ENCODE measurements around the gene KRTAP4-1.
"Not testable (repeated sequence)": the region's sequence is repeated elsewhere in the genome, so short reads cannot be mapped to it uniquely, and the experiment has no call there.

KRTAP4-1 gene

GRCh38 chr17:41150026-41150425 lies 34.7 kb downstream of the KRTAP4-1 start:
- DNase-seq (ENCODE audit: insufficient read length, low spot score) (no peak), FAIRE-seq (no peak)
- no peak for TF ChIP-seq POLR2A (IDR thresholded peaks at IDR 0.05; ENCODE audit: low read depth, low read length)

DNA sequence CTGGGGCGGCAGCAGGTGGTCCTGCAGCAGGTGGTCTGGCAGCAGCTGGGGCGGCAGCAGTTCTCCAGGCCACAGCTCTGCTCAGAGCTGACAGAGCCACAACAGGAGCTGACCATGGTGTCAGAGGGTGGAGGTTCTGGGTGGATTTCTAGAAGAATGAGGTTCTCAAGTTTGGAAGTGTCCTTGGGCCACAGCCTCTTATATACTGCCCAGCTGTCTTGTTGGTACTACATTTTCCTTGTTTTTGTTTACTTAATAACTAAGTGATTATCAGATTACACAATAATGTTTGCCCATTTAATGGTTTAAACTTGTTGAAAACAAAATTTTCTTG lies 35.1 kb downstream of the KRTAP4-1 start, which contains the start of gene KRTAP4-5:
TSS of gene KRTAP4-5 (minus strand) at position 174 of the 334 bp plus-strand sequence. CDS start at position 116, 58 bp downstream.
- no peak for TF ChIP-seq POLR2A (IDR thresholded peaks at IDR 0.05; ENCODE audit: low read depth, low read length)
- FAIRE-seq (no peak), DNase-seq (ENCODE audit: insufficient read length, low spot score) (no peak)

DNA sequence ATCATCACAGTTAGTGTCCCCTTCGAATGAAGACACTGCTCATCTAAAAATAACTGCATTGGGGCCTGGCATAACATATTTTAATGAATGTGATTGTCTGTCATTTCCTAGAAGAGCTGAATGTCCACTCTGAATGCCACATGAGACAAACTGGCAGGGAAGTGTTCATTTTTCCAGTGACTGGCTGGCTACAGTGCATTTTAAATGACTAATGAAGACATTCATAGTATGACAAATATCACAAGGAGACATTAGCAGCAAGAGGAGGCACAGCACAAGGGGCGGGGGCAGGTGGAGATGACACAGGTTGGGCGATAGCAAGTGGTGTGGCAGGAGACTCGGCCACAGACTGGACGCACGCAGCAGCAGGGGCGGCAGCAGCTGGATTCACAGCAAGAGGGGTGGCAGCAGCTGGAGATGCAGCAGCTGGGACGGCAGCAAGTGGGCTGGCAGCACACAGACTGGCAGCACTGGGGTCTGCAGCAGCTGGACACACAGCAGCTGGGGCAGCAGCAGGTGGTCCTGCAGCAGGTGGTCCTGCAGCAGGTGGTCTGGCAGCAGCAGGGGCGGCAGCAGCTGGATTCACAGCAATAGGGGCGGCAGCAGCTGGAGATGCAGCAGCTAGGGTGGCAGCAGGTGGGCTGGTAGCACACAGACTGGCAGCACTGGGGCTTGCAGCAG lies 35.6 kb downstream of the KRTAP4-1 start:
- not testable (repeated sequence) for DNase-seq (ENCODE audit: insufficient read length, low spot score); FAIRE-seq

DNA sequence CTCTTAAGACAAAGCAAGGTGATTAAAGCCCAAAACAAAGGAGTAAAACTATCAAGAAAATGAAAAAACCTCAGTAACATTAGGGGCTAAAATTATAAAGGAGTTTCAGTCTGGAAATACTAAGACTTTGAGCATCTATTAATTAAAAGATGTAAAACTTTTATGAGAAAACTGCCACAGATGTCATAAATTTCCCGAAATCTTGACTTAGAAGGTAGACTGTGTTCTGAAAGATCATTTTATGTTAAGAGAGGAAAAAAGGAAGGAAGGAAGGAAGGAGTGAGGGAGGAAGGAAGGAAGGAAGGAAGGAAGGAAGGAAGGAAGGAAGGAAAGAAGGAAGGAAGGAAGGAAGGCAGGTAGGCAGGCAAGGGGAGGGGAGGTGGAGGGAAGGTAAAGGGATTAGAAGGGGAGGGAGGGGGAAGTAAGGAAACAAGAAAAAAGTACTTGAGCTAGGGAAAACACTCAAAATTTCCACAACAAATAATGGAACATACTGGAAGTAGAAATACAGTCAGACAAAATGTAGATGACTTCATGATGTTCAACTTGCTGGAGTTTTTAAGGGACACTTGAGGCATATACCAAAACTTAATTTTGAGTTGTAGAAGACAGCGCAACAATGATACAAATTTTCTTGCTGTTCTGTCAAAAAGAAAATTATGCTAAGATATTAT lies 37.0 kb downstream of the KRTAP4-1 start:
- no peak for DNase-seq (ENCODE audit: insufficient read length, low spot score)
- TF ChIP-seq POLR2A (IDR thresholded peaks at IDR 0.05; ENCODE audit: low read depth, low read length): no peak
- no peak for FAIRE-seq

DNA sequence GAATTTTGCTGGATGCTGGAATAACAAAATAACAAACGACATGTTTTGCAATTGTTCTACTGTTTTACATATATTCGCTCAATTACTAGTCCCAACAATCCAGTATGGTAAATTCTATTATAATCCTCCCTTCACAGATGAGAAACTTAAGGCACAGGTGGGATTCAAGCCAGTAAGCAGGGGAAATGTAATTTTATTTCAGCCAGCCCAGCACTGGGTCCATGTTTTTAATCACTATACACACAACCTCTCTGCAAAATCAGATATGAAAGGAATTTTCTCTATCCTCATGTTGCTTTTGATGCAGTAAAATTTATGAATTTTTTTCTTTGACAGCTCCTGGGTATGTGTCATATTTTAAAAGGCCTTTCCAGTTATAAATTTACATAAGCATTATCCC lies 39.5 kb downstream of the KRTAP4-1 start:
- no peak for DNase-seq (ENCODE audit: insufficient read length, low spot score)
- no peak for TF ChIP-seq POLR2A (IDR thresholded peaks at IDR 0.05; ENCODE audit: low read depth, low read length)
- no peak for FAIRE-seq

DNA sequence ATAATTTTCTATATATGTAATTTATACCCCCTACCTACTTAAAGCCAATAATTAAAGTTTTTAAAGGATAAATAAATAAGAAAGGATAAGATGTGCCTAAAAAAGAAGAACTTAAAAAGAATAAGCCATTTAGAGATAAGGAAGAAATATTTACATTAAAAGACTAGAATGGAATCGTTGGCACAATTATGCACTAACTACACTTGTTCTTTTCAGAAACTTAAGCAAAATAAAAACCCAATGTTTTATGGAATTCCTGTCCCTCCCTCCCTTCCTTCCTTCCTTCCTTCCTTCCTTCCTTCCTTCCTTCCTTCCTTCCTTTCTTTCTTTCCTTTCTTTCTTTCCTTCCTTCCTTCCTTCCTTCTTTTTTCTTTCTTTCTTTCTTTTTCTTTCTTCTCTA lies 39.9 kb downstream of the KRTAP4-1 start:
- TF ChIP-seq POLR2A (IDR thresholded peaks at IDR 0.05; ENCODE audit: low read depth, low read length): no peak
- no peak for DNase-seq (ENCODE audit: insufficient read length, low spot score)
- FAIRE-seq: no peak

GRCh38 chr17:41141361-41141760 lies 43.4 kb downstream of the KRTAP4-1 start:
- TF ChIP-seq POLR2A (IDR thresholded peaks at IDR 0.05; ENCODE audit: low read depth, low read length): no peak
- FAIRE-seq: no peak
- DNase-seq (ENCODE audit: insufficient read length, low spot score): no peak

DNA sequence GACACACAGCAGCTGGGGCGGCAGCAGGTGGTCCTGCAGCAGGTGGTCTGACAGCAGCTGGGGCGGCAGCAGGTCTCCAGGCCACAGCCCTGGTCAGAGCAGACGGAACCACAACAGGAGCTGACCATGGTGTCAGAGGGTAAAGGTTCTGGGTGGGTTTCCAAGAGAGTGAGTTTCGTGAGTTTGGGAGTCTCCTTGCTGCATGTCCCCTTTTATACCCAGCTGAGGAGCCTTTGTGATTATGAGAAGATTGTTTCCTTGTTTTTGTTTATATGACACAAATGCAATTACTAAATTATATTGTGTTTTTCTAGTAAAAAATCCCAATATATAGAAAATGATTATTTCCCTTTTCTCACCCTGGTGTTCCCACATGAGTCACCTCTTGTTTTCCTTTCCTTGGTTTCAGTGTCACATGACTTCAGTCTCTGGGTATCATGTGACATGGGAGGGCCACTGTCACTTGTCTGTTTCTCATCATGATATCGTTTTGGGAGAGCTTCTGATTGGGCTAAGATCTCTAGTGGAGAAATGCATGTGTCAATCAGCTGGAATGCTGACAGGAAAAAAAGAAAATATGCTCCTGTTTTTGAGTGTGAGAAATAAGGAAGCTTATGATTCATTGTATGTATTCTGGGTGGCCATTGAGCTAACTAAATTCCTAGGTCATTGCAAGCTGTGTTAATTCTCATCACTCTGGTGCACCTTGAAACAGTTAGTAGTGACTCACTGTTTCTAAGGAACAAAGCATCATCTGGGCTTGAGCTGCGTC lies 44.2 kb downstream of the KRTAP4-1 start, which contains the start of gene KRTAP4-6:
TSS of gene KRTAP4-6 (minus strand) at position 185 of the 772 bp plus-strand sequence. CDS start at position 128, 57 bp downstream.
- FAIRE-seq (peak; percentile 66), DNase-seq (ENCODE audit: insufficient read length, low spot score) (peak; percentile 26)

GRCh38 chr17:41139865-41140264 lies 44.8 kb downstream of the KRTAP4-1 start:
- not testable (repeated sequence) for FAIRE-seq; DNase-seq (ENCODE audit: insufficient read length, low spot score)

More for the DNA sequence above, 44.2 kb downstream of the KRTAP4-1 start, which contains the start of gene KRTAP4-6:
- TF ChIP-seq POLR2A (IDR thresholded peaks at IDR 0.05; ENCODE audit: low read depth, low read length): no peak

Measured in H54 (cell line).